NCI-H2081 (cell line): Measurements from ENCODE around the gene GTF2A2.
A peak's percentile ranks its signal among the peaks of the same experiment; 100 is the strongest.
"Not testable (repeated sequence)": the region's sequence is repeated elsewhere in the genome, so short reads cannot be mapped to it uniquely, and the experiment has no call there.

ENCODE experiments used
- DNase-seq, 2 experiments: peaks; one replicate each; lab custom pipeline; 2025; lab: John Stamatoyannopoulos, UW

Gene GTF2A2

DNA sequence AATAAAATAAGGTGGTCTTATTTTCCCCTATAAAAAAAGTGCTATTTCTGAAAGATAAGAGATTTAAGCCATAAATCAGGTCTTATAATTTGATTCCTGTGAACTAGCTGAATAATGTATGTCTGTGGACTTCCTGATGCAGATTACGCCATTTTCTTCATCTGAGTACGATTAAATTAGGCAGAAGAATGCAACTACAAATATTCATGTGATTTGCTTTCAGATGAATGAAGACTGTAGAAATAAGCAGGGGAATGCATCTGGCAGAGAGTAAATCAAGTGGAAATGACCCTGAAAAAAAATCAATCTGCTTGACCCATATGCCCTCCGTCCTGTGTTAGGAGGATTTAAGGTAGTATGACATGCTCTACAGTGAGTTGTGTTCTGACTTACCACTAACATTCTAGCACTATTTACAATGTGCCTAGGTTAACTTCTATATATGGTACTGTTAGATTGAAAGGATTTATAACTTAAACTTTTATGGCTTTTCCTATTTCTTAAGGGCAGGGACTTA, 17.1 kb upstream of the GTF2A2 start:
- no peak for DNase-seq

DNA sequence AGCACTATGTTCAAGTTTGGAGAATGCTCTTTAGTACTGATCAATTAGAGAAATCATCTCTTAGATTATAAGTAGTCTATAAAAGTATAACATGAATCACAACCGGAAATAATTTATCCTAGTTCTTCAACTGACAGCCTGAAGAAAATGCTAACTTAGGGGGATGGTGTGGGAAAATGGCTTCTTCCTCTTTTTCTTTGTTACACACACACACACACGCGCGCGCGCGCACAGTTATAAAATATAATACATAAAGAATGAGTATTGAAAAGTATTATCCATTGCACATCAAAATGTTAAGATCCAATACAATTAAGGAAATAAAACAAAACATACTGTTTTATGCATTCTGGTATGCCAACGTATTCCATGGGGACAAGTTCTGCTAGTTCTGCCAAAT, 11.2 kb upstream of the GTF2A2 start:
- DNase-seq, result no peak

DNA sequence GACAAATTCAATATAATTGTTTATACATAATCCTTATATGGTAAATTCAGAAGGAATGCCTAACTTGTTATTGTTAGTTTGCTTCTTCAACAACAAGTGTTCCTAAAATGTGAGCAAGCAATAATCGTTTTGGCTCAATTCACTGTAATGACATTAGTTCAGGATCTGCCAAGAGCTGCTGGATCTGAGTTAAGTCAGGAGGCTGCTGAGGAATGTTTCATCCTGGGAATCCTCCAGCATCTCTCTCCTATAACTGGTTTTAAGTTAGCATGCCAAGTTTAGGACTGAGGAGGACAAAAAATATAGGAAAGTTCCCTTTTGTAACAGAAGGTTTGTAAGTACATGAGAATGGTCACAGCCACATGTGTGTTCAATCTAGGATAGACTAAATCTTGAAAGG, 4.9 kb upstream of the GTF2A2 start:
- DNase-seq, result no peak

DNA sequence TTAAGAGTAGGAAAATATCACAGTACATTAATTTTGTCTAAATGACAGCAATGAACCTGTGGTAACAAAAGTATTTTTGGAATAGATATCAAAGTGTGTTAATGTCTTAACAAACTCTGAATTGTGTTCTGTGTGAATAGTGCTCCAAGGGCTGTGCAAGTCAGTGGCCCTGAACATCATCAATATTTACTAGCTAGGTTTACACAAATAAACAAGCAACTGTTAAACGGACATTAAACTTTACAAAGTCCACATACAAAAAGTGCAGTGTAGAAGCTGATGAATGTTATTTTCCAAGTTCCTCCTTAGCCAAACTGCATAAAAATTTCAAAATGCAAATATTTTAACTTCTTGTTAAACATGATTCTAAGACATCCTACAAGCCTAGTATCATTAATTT, 2.1 kb upstream of the GTF2A2 start:
- DNase-seq, result no peak

DNA sequence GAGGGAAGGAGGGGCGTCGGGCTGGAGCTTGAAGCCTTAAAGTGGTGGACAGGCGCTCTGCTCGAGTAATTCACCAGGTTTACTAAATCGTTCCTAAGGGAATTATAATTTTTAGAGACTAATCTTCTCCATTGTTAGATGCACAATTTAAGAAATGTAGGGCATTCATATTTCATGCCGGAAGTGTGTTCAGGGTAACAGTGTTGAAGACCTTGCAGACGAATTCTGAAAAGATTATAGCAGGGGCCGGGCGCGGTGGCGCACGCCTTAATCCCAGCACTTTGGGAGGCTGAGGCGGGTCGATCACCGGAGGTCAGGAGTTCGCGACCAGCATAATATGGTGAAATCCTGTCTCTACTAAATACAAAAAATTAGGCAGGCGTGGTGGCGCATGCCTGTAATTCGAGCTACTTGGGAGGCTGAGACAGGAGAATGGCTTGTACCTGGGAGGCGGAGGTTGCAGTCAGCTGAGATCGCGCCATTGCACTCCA, 365 bp upstream of the GTF2A2 start:
- DNase-seq, result no peak

DNA sequence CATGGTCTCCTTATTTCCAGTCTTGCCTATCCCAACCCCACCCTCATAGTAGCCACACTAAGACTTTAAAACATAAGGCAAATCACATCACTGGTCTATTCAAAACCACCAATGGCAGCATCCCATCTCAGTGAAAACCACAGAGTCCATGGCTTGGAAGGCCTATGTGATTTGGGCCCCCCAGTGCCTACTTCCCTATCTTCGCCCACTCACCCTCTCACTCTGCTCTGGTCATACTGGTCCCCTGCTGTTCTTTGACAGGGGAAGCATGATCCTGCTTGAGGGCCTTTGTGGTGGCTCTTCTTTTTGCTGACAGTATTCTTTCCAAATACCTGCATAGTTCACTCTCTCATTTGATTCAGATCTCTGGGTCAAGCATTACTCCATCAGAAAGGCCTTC, 3.3 kb downstream of the GTF2A2 start:
- DNase-seq, result no peak

DNA sequence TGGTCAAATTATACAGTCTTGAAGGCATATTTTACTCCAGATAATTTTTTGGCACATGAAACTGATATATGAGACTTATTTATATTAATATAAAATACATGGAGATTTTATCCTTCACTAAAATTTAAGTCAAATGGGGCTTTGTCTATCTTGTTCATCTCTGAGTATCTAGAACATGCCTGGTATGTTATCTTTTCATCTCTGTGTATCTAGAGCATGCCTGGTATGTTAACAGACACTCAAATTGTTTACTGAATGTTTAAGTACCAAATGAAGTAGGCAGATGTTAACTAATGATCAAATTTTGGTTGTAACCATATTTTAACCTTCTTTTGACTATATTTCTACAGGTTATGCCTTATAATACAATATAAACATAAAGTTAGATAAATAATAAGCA, 7.7 kb downstream of the GTF2A2 start:
- DNase-seq, result no peak

DNA sequence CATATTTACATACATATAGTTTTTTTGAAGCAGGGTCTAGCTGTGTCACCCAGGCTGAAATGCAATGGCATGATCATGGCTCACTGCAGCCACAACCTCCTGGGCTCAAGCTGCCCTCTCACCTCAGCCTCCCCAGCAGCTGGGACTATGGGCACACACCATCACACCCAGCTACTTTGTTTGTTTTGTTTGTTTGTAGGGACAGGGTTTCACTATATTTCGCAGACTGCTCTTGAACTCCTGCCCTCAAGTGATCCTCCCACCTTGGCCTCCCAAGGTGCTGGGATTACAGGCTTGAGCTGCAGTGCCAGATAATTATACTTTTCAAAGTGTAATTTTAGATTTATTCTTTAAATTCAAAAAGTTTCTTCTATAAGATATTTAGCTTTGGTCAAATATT, 10.2 kb downstream of the GTF2A2 start:
- DNase-seq, result no peak

DNA sequence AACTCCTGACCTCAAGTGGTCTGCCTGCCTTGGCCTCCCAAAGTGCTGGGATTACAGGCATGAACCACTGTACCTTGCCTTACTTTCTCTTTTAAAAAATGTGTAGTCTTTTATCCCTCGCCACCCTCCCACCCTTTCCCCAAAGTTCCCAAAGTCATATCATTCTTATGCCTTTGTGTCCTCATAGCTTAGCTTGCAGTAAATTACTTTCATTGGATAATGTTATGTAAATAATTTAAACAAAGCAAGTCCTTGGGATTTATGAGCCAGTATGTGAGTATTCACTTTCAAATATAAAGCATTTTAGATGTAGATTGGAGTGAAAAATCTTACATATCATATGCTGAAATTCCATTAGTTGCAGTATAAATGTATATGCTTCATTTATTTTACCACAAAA, 11.0 kb downstream of the GTF2A2 start:
- DNase-seq, result no peak

DNA sequence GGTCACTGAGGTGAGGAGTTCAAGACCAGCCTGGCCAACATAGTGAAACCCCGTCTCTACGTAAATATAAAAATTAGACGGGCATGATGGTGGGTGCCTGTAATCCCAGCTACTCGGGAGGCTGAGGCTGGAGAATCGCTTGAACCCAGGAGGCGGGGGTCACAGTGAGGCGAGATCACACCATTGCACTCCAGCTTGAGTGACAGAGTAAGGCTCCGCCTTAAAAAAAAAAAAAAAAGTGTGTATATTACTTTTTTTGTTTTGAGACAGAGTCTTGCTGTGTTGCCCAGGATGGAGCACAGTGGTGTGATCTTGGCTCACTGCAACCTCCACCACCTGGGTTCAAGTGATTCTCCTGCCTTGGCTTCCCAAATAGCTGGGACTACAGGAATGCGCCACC, 11.5 kb downstream of the GTF2A2 start:
- DNase-seq, result not testable (repeated sequence)

DNA sequence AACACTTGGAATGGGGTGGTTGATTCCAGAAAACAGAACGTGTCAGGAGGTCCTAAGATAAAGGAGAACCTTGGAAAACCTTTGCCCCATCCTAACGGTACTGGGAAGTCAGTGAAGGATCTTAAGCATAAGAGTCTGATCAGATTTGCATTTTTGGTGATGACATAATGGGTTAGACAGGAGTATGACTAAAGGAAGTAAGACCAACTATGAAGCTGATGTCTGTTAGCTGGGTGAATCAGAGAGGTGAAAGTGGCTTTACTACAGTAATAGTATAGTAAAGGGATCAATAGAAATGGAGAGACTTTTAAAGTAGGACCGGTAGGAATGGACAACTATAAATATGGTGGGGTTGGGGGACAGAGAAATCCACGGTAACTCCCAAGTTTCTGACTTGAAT, 12.6 kb downstream of the GTF2A2 start:
- DNase-seq, result no peak

DNA sequence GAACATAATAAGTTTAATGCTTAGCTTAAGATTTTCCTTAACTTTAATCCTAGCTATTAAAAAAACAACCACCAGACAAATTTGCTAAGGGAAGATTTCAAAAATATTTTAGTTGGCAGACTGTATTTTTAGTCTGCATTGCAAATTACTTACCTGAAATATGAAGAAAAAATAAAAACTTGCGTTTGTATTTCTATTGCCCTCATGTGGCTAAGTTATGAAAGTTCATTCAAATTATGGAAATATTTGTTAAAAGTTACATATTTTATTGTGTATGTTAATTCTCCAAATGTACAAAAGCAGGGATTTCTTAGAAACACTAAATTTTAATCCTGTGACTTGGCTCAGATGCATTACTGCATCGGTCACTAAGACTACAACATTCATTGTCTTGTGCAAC, 15.0 kb downstream of the GTF2A2 start:
- no peak for DNase-seq

DNA sequence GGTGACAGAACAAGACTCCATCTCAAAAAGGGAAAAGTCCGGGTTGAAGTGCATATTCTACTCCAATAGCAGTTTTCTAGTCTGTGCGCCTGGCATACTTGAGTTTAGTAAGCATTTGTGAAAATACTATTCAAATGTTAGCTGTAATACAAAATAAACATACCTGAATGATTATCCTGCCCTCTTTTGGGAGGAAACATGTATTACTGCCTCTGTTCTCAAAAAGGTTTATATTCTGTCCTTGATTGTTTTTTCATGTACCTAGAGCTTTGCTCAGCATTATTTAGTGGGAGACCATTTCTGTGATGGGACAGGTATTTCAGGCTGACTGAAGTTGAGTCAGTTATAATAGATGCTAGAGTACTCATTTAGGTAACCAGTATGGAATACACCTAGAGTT, 19.8 kb downstream of the GTF2A2 start:
- not testable (repeated sequence) for DNase-seq

DNA sequence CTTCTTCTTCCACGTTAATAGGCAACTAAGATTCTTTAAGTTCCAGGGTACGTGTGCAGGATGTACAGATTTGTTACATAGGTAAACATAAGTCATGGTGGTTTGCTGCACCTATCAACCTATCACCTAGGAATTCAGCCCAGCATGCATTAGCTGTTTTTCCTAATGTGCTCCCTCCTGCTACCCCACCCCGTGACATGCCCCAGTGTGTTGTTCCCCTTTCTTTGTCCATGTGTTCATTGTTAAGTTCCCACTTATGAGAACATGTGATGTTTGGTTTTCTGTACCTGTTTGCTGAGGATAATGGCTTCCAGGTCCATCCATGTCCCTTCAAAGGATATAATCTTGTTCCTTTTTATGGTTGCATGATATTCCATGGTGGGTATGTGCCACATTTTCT, 21.1 kb downstream of the GTF2A2 start:
- no peak for DNase-seq

DNA sequence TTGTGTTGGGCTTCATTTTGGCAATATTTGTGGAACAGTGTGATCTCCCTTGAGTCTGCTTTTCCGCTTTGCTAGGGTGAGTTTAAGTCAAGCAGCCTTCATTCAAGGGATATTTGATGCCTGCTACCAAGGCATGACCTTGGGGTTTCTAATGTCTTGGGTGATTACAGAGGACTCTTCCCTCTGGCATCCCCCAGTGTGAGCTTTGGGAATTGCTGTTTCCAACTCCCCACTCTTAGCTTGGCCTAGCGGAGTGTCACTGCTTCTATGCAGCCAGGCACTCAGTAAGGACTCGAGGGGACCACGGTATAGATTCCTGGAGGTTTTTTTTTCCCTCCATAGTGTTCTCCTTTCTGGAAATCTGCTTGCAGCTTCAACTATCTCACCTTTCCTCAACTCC, 24.6 kb downstream of the GTF2A2 start:
- no peak for DNase-seq

DNA sequence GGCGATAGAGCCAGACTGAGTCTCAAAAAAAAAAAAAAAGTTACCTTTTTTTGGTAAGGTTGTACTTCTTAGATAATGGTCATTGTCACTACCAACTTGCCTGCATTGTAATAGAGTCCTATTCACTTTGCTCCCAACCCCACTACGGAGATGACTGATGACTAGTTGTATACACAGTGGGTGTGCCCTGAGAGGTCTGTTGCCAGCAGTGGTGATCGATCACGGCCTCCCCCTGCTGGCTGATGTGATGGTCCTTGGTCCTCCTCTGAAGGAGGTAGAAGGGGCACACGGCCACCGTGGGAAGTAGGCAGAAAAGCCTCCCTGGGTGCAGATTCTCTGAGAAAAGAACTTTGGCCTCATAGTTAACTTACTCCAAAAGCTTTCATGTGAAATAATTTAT, 35.0 kb downstream of the GTF2A2 start:
- DNase-seq, result no peak

DNA sequence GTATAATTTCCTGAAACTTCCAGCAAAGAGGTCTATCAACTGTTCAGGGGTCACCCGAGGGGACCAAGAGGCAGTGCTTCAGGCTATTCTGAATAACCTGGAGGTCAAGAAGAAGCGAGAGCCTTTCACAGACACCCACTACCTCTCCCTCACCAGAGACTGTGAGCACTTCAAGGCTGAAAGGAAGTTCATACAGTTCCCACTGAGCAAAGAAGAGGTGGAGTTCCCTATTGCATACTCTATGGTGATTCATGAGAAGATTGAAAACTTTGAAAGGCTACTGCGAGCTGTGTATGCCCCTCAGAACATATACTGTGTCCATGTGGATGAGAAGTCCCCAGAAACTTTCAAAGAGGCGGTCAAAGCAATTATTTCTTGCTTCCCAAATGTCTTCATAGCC, 38.9 kb downstream of the GTF2A2 start:
- DNase-seq, result no peak

DNA sequence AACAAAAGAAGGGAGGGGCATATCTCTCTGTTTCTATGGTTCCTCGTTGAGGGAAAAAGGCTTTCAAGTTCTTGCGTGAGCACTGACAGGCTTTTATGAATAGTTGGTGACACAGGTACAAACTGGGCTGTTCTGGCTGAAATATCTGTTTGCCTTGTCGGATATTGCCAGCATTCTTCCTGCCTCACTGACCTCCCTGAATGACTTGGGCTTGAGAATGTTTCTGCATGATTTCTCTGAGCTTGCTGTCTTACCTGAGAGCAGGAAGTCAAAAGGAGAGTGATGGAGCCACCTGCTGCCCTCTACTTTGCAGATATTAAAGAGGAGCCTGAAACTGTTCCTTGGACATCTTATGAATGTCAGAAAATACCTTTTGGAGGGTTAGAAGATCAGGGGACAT, 40.9 kb downstream of the GTF2A2 start:
- DNase-seq, result peak in 1 of 2 experiments; percentile 41

DNA sequence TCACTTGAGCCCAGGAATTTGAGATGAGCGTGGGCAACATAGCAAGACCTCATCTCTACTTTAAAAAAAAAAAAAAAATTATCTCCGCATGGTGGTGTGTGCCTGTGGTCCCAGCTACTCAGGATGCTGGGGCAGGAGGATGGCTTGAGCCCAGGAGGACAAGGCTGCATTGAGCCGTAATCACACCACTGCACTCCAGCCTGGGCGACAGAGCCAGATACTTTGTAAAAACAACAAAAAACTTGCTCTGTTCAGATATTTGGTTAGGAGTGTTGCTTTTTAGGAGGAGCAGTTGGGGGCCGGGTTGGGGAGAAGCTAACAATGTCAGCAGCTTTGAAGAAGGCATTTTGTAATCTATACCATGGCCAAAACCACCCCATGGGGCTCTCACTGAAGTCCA, 41.7 kb downstream of the GTF2A2 start:
- DNase-seq, result no peak

DNA sequence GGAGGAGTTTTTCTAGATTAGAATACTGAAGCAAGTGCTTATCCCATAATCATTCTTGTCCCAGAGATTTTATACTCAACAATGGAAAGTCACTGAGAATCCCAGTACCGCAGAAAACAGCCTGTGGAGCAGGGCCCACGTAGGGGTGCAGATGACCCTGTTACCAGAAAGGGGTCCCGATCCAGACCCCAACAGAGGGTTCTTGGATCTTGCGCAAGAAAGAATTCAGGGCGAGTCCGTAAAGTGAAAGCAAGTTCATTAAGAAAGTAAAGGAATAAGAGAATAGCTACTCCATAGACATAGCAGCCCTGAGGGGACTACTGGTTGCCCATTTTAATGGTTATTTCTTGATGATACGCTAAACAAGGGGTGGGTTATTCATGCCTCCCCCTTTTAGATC, 43.2 kb downstream of the GTF2A2 start:
- DNase-seq, result no peak

DNA sequence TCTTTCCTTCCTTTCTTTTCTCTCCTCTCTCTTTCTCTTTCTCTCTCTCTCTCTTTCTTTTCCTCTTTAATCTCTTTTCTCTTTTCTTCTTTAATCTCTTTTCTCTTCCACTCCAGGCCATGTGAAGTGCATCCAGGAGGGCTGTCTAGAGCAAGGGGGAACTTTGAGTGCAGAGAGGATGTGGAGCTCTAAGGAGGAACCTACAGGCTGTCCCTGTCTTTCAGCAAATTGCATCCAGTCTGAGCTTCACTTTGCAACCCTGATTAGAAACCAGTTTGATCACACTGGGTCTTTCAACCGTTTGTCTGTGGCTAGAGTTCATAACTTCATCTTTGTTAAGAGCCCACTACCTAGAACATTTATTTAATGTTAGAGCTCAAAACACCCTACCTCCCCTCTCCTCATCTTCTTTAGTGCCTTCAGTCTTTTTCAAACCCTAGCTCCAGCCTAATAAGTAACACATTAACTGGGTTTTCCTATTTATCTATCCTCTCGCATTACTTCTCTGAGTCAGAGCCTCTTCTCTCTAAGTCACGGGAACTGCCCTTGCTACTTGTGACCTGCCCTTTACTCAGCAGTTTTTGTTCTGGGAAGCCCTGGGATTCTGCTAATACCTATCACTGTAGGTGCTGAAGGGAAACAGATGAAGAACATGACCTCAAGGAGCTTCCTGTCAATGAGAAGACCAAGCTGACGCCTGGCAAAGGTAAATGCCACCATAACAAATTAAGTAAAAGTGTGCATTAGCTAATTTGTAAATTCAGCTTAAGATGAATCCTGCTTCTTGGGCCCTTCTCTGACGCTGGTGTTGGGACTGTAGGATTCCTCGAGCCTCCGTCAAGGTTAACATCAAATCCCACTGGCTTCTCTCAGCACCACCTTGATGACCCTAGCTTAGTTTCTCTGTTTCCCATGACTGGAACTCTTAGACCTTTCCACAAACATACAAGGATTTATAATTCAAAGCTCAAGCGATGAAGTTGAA, 45.7 kb downstream of the GTF2A2 start, which contains the start of gene GCNT3:
Gene GCNT3 (plus strand): TSS at position 508 of the 985 bp plus-strand sequence. CDS start 6,456 bp downstream, outside the sequence.
- no peak for DNase-seq

DNA sequence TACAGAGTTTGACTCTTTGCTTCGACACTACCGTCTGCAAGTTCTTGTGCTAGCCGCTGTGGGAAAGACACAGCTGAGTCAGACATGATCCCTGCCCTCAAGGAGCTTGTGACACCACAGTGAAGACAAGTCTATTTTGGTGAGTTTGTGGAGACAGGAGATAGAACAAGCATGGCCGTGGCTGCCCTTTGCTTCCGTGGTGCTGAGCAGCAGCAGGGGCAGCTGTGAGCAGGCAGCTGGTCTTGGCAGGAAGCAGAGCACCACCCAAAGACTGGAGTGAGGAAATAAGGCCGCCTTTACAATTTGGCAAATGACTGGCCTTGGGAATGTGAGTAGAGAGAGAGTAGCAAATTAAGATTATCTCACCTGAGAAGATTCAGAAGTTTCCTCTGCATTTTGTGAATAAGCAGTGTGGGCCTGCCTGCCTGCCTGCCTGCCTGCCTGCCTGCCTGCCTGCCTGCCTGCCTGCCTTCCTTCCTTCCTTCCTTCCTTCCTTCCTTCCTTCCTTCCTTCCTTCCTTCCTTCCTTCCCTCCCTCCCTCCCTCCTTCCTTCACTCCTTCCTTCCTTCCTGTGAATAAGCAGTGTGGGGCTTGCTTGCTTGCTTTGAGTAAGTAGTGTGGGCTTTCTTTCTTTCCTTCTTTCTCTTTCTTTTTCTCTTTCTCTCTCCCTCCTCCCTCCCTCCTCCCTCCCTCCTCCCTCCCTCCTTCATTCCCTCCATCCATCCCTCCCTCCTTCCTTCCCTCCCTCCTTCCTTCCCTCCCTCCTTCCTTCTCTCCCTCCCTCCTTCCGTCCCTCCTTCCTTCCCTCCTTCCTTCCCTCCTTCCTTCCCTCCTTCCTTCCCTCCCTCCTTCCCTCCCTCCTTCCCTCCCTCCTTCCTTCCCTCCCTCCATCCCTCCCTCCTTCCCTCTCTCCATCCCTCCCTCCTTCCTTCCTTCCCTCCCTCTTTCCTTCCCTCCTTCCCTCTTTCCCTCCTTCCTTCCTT, 47.3 kb downstream of the GTF2A2 start:
- DNase-seq, result no peak
